Vagina (tissue), 2 donors: ENCODE results near the gene C17orf50. TPM values are rescaled to one million over a fixed set of nuclear protein-coding genes. Genes with fewer than 3 reads are reported as not detected.

Experiments used
- DNase-seq, 2 donors: peaks; one replicate each; pipeline ENCODE4 v3.0.0-alpha.2; 2017; ENCODE audit errors: extremely low spot score in 2 of 2
- H3K27ac ChIP-seq: fragments of 200-600 bp; sonication (generic); one replicate; pipeline ENCODE4 v1.5.1; 2019
- H3K27me3 ChIP-seq: fragments of 200-600 bp; sonication (generic); one replicate; pipeline ENCODE4 v1.5.1; 2019
- H3K36me3 ChIP-seq, 2 donors: fragments of 200-600 bp; sonication (generic); one replicate each; pipeline ENCODE4 v1.5.1; 2017 to 2019
- H3K4me1 ChIP-seq: fragments of 200-600 bp; sonication (generic); one replicate; pipeline ENCODE4 v1.5.1; 2019
- H3K4me3 ChIP-seq, 2 donors: fragments of 200-600 bp; sonication (generic); 1 replicate in 1 of 2; 2 replicates in 1 of 2; pipeline ENCODE4 v1.5.1; 2016 to 2019
- H3K9me3 ChIP-seq: fragments of 200-600 bp; sonication (generic); one replicate; pipeline ENCODE4 v1.5.1; 2019
- CTCF ChIP-seq, 3 experiments: fragments of 450-650 bp in 2 of 3; fragments of 200-600 bp in 1 of 3; sonication (generic) in 1 of 3; IDR thresholded peaks; one replicate each; pipeline ENCODE4 v1.5.1; 2017 to 2019; ENCODE audit warnings: antibody characterized with exemption in 3 of 3, mild to moderate bottlenecking in 2 of 3, moderate library complexity in 2 of 3
- POLR2A ChIP-seq, 2 donors: fragments of 450-650 bp; IDR thresholded peaks; one replicate each; pipeline ENCODE4 v1.6.1; 2017; ENCODE audit warnings: antibody characterized with exemption in 2 of 2, mild to moderate bottlenecking in 2 of 2, moderate library complexity in 2 of 2
- POLR2AphosphoS5 ChIP-seq, 2 donors: sonication (generic); formaldehyde crosslinking; IDR thresholded peaks; one replicate each; pipeline ENCODE4 v1.9.0; 2017; ENCODE audit warnings: antibody characterized with exemption in 2 of 2, mild to moderate bottlenecking in 2 of 2, low read depth in 1 of 2; ENCODE audit not compliant: insufficient read depth in 1 of 2
- intact Hi-C: fragments of 100-400 bp; cut with DNase I; formaldehyde crosslinking; loops from one replicate; pipeline ENCODE4 v1.15.1; 2023
- total RNA-seq: library from RNA; depleted of rRNA; stranded (reverse); fragments of >200 nt; gene quantifications from one replicate; pipeline ENCODE4 v1.2.3, GENCODE V29; 2016

C17orf50 gene
- total RNA-seq, 1 donor from 2014 or later = not detected

GRCh38 chr17:35797918-35798317 lies 37.2 kb downstream of the C17orf50 start:
- Histone ChIP-seq H3K4me1 (peaks cover 26% of the 10 kb centered on the region), H3K36me3 (no peaks in the 10 kb centered on the region), H3K9me3 (no peaks in the 10 kb centered on the region), H3K27me3 (no peaks in the 10 kb centered on the region), H3K27ac (no peak overlapping the region), H3K4me3 (no peak overlapping the region)
- intact Hi-C loops = no loop called here
- DNase-seq = peak in 1 of 2 donors; percentile 46
- TF ChIP-seq CTCF (IDR thresholded peaks at IDR 0.05) = no peak
- no peak for TF ChIP-seq POLR2AphosphoS5 (IDR thresholded peaks at IDR 0.05; ENCODE audit: insufficient read depth in 1 of 2, low read depth in 1 of 2)
- no peak for TF ChIP-seq POLR2A (IDR thresholded peaks at IDR 0.05)

- no peaks in the 10 kb centered on the region for H3K36me3 ChIP-seq
- peak in 1 of 2 donors; percentile 61 for DNase-seq
- no peaks in the 10 kb centered on the region for H3K9me3 ChIP-seq
- H3K4me3 ChIP-seq = no peak overlapping the region
- no peak overlapping the region for H3K27ac ChIP-seq
- H3K27me3 ChIP-seq = no peaks in the 10 kb centered on the region
- intact Hi-C loops = no loop called here
- TF ChIP-seq POLR2AphosphoS5 (IDR thresholded peaks at IDR 0.05; ENCODE audit: insufficient read depth in 1 of 2, low read depth in 1 of 2) = peak in 1 of 2 donors; percentile 13
- no peak for TF ChIP-seq CTCF (IDR thresholded peaks at IDR 0.05)
- no peak for TF ChIP-seq POLR2A (IDR thresholded peaks at IDR 0.05)
- peaks cover 19% of the 10 kb centered on the region for H3K4me1 ChIP-seq
Observed at GRCh38 chr17:35799942-35800341, 39.3 kb downstream of the C17orf50 start.

GRCh38 chr17:35801583-35802224 lies 41.0 kb downstream of the C17orf50 start:
- Histone ChIP-seq H3K27ac (no peak overlapping the region), H3K4me3 (no peak overlapping the region), H3K36me3 (no peaks in the 10 kb centered on the region), H3K9me3 (no peaks in the 10 kb centered on the region), H3K27me3 (no peaks in the 10 kb centered on the region), H3K4me1 (peaks cover 19% of the 10 kb centered on the region)
- DNase-seq = no peak
- intact Hi-C loops = no loop called here
- no peak for TF ChIP-seq POLR2A (IDR thresholded peaks at IDR 0.05)
- no peak for TF ChIP-seq CTCF (IDR thresholded peaks at IDR 0.05)
- TF ChIP-seq POLR2AphosphoS5 (IDR thresholded peaks at IDR 0.05; ENCODE audit: insufficient read depth in 1 of 2, low read depth in 1 of 2) = peak; percentile 62 to 67

- peaks cover 26% of the 10 kb centered on the region for H3K4me1 ChIP-seq
- TF ChIP-seq POLR2A (IDR thresholded peaks at IDR 0.05) = no peak
- TF ChIP-seq CTCF (IDR thresholded peaks at IDR 0.05) = peak; percentile 65 to 79 (median 66)
- peak in 1 of 2 donors; percentile 72 for TF ChIP-seq POLR2AphosphoS5 (IDR thresholded peaks at IDR 0.05; ENCODE audit: insufficient read depth in 1 of 2, low read depth in 1 of 2)
- no peak for DNase-seq
- H3K4me3 ChIP-seq = no peak overlapping the region
- H3K27ac ChIP-seq = no peak overlapping the region
- H3K36me3 ChIP-seq = no peaks in the 10 kb centered on the region
- intact Hi-C loops = loop anchor here (2.0 kb wide), 1 partner anchor 40 kb away; no protein-coding TSS in a partner anchor
- H3K9me3 ChIP-seq = no peaks in the 10 kb centered on the region
- H3K27me3 ChIP-seq = no peaks in the 10 kb centered on the region
Observed at GRCh38 chr17:35804658-35805192, 44.0 kb downstream of the C17orf50 start.
